CD4-positive, CD25-positive, alpha-beta regulatory T cell (primary cell): ENCODE measurements around the gene RYR3. TPM values are rescaled to one million over a fixed set of nuclear protein-coding genes. Genes with fewer than 3 reads are reported as not detected.

ENCODE experiments used
- ATAC-seq, 2 donors: fragments of 150-1000 bp; cut with Tn5 transposase; one replicate each; pipeline ENCODE4 v1.10.0; 2021; ENCODE audit warnings: low read depth in 2 of 2, moderate number of reproducible peaks in 2 of 2, moderate library complexity in 1 of 2
- DNase-seq, 3 donors: peaks; one replicate each; pipeline versions ENCODE4 v3.0.0 to v3.0.0-alpha.2; 2012 to 2022; ENCODE audit warnings: mixed read lengths in 1 of 3
- H3K27ac ChIP-seq: one replicate; pipeline ENCODE4 v1.7.0; 2013; ENCODE audit warnings: mild to moderate bottlenecking, low read length; ENCODE audit not compliant: insufficient read depth, poor library complexity, severe bottlenecking
- H3K27me3 ChIP-seq: one replicate; pipeline ENCODE4 v1.7.0; 2013; ENCODE audit warnings: low read length; ENCODE audit not compliant: control insufficient read depth, insufficient read depth
- H3K36me3 ChIP-seq: one replicate; pipeline ENCODE4 v1.7.0; 2013; ENCODE audit warnings: mild to moderate bottlenecking, low read length, moderate library complexity; ENCODE audit not compliant: control insufficient read depth, insufficient read depth
- H3K4me1 ChIP-seq: 2 replicates; pipeline ENCODE4 v1.7.0; 2013; ENCODE audit warnings: mild to moderate bottlenecking, low read length; ENCODE audit not compliant: insufficient read depth, control insufficient read depth, poor library complexity, severe bottlenecking
- H3K4me3 ChIP-seq: one replicate; pipeline ENCODE4 v1.7.0; 2013; ENCODE audit warnings: low read depth, mild to moderate bottlenecking, low read length, moderate library complexity
- H3K9me3 ChIP-seq, 2 experiments: 1 replicate in 1 of 2; 2 replicates in 1 of 2; pipeline ENCODE4 v1.7.0; 2013; ENCODE audit warnings: low read length in 2 of 2, mild to moderate bottlenecking in 1 of 2, moderate library complexity in 1 of 2; ENCODE audit not compliant: control insufficient read depth in 2 of 2
- H3K27ac Mint-ChIP-seq, 3 donors: one replicate each; pipeline ENCODE4 v1.8.0; 2020 to 2022; ENCODE audit warnings: mild to moderate bottlenecking in 3 of 3, mixed read lengths in 3 of 3, moderate library complexity in 2 of 3
- H3K27me3 Mint-ChIP-seq: one replicate; pipeline ENCODE4 v1.8.0; 2022; ENCODE audit warnings: mild to moderate bottlenecking, mixed read lengths
- H3K36me3 Mint-ChIP-seq: one replicate; pipeline ENCODE4 v1.8.0; 2020; ENCODE audit warnings: mixed read lengths
- H3K4me1 Mint-ChIP-seq, 4 donors: one replicate each; pipeline ENCODE4 v1.8.0; 2020 to 2022; ENCODE audit warnings: mixed read lengths in 4 of 4, mild to moderate bottlenecking in 1 of 4
- H3K4me3 Mint-ChIP-seq, 4 donors: one replicate each; pipeline ENCODE4 v1.8.0; 2020 to 2022; ENCODE audit warnings: mild to moderate bottlenecking in 4 of 4, mixed read lengths in 4 of 4, moderate library complexity in 3 of 4
- H3K9me3 Mint-ChIP-seq, 7 donors: one replicate each; pipeline ENCODE4 v1.8.0; 2020 to 2022; ENCODE audit warnings: mixed read lengths in 7 of 7, mild to moderate bottlenecking in 3 of 7, moderate library complexity in 2 of 7
- polyA plus RNA-seq, 4 donors: library from polyadenylated mRNA; unstranded; fragments of 300-500 nt; fragmentation: Illumina TruSeq; gene quantifications; one replicate each; pipeline ENCODE4 v1.2.3, GENCODE V29; 2021
- total RNA-seq: library from RNA; stranded (reverse); gene quantifications from one replicate; pipeline ENCODE4 v1.2.3, GENCODE V29; 2022

RYR3 gene
- total and polyA plus RNA-seq, 5 donors from 2014 or later = 0.05 to 0.19 (median 0.09) TPM; not detected in 1

GRCh38 chr15:33742306-33742705, 431.5 kb downstream of the RYR3 start:
- H3K27ac ChIP-seq = no peak overlapping the region
- ATAC-seq = no peak

DNA sequence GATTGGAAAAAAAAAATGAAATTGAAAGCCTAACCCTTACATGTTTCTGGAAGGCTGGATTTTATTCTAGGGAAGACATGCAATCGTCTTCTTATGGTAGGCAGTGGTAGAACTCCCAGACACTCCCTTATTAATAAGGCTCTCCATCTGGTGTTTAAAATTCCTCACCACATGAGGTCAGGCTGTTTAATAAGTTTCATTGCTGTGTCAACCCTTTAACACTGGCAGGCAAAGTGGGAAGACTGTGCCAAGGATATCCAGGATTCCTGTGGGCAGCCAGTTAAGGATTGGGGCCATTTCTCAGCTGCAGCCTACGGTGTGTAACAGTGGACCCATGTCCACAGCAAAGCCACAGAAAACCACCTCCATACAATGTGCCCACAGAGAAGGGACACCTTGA, 432.0 kb downstream of the RYR3 start:
- H3K4me3 Mint-ChIP-seq = no peak overlapping the region
- H3K4me1 Mint-ChIP-seq = peaks cover 0 to 6% (median under 1%) of the 10 kb centered on the region in 4 donors

More at GRCh38 chr15:33742306-33742705, 431.5 kb downstream of the RYR3 start:
- no peaks in the 10 kb centered on the region for H3K9me3 ChIP-seq
- H3K9me3 Mint-ChIP-seq = peaks cover 0 to 2% (median 0%) of the 10 kb centered on the region in 7 donors
- H3K4me1 ChIP-seq = no peaks in the 10 kb centered on the region
- no peaks in the 10 kb centered on the region for H3K27me3 ChIP-seq
- no peak overlapping the region for H3K4me3 Mint-ChIP-seq
- H3K4me1 Mint-ChIP-seq = peaks cover 0 to 6% (median 2%) of the 10 kb centered on the region in 4 donors
- peaks cover 5% of the 10 kb centered on the region for H3K27me3 Mint-ChIP-seq
- DNase-seq = no peak
- no peaks in the 10 kb centered on the region for H3K36me3 ChIP-seq
- no peaks in the 10 kb centered on the region for H3K36me3 Mint-ChIP-seq
- no peak overlapping the region for H3K4me3 ChIP-seq
- H3K27ac Mint-ChIP-seq = no peak overlapping the region

GRCh38 chr15:33746203-33746602, 435.4 kb downstream of the RYR3 start:
- Histone ChIP-seq H3K9me3 (no peaks in the 10 kb centered on the region), H3K27me3 (no peaks in the 10 kb centered on the region), H3K4me1 (no peaks in the 10 kb centered on the region), H3K27ac (no peak overlapping the region), H3K4me3 (no peak overlapping the region), H3K36me3 (no peaks in the 10 kb centered on the region)
- peaks cover 0 to 2% (median 0%) of the 10 kb centered on the region in 7 donors for H3K9me3 Mint-ChIP-seq
- no peak overlapping the region for H3K27ac Mint-ChIP-seq
- ATAC-seq (no peak), DNase-seq (no peak)
- H3K4me3 Mint-ChIP-seq = no peak overlapping the region
- H3K4me1 Mint-ChIP-seq = peaks cover 0 to 6% (median 0%) of the 10 kb centered on the region in 4 donors
- peaks cover 5% of the 10 kb centered on the region for H3K27me3 Mint-ChIP-seq
- no peaks in the 10 kb centered on the region for H3K36me3 Mint-ChIP-seq

More for the DNA sequence above, 432.0 kb downstream of the RYR3 start:
- Mint-ChIP-seq H3K36me3 (no peaks in the 10 kb centered on the region), H3K27ac (no peak overlapping the region), H3K27me3 (peaks cover 5% of the 10 kb centered on the region), H3K9me3 (peaks cover 0 to 2% (median 0%) of the 10 kb centered on the region in 7 donors)
- no peak for ATAC-seq
- H3K9me3 ChIP-seq = no peaks in the 10 kb centered on the region
- no peak overlapping the region for H3K27ac ChIP-seq
- no peak overlapping the region for H3K4me3 ChIP-seq
- no peak for DNase-seq
- no peaks in the 10 kb centered on the region for H3K27me3 ChIP-seq
- no peaks in the 10 kb centered on the region for H3K4me1 ChIP-seq
- H3K36me3 ChIP-seq = no peaks in the 10 kb centered on the region

- Histone ChIP-seq H3K4me1 (no peaks in the 10 kb centered on the region), H3K27me3 (no peaks in the 10 kb centered on the region), H3K4me3 (no peak overlapping the region), H3K9me3 (no peaks in the 10 kb centered on the region), H3K27ac (no peak overlapping the region), H3K36me3 (no peaks in the 10 kb centered on the region)
- H3K9me3 Mint-ChIP-seq = peaks cover 0 to 4% (median 0%) of the 10 kb centered on the region in 7 donors
- no peak overlapping the region for H3K27ac Mint-ChIP-seq
- H3K27me3 Mint-ChIP-seq = no peaks in the 10 kb centered on the region
- H3K4me3 Mint-ChIP-seq = no peak overlapping the region
- no peaks in the 10 kb centered on the region for H3K4me1 Mint-ChIP-seq
- no peak for DNase-seq
- no peak for ATAC-seq
- H3K36me3 Mint-ChIP-seq = no peaks in the 10 kb centered on the region
Measured at GRCh38 chr15:33753012-33753411, 442.2 kb downstream of the RYR3 start.

GRCh38 chr15:33754242-33754641, 443.5 kb downstream of the RYR3 start:
- Mint-ChIP-seq H3K4me1 (no peaks in the 10 kb centered on the region), H3K27ac (no peak overlapping the region), H3K27me3 (no peaks in the 10 kb centered on the region), H3K9me3 (peaks cover 0 to 4% (median 0%) of the 10 kb centered on the region in 7 donors), H3K36me3 (no peaks in the 10 kb centered on the region), H3K4me3 (no peak overlapping the region)
- Histone ChIP-seq H3K4me1 (no peaks in the 10 kb centered on the region), H3K9me3 (no peaks in the 10 kb centered on the region), H3K27ac (no peak overlapping the region), H3K36me3 (no peaks in the 10 kb centered on the region), H3K4me3 (no peak overlapping the region), H3K27me3 (no peaks in the 10 kb centered on the region)
- DNase-seq (no peak), ATAC-seq (no peak)

DNA sequence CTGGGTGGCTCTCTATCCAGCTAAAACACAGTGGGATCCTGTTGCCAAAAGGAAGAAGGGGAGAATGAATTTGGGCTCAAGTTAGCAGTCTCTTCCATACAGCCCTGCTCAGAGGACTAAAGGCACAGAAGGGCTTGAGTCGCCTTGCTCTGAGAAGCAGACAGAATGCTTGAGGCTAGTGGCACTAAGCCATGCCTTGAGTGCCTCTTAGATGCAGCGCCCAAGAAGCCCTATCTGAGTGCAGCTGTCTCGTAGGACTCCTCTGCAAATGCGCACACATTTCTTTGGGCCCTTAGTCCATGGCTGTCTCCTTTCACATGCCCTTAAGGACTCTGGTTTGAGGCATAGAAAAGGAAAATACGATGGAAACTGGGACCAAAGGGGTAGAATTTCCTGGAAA, 446.2 kb downstream of the RYR3 start:
- no peak overlapping the region for H3K27ac ChIP-seq
- no peaks in the 10 kb centered on the region for H3K36me3 Mint-ChIP-seq
- no peak for ATAC-seq
- H3K4me3 Mint-ChIP-seq = no peak overlapping the region
- no peaks in the 10 kb centered on the region for H3K36me3 ChIP-seq
- H3K4me1 Mint-ChIP-seq = no peaks in the 10 kb centered on the region
- no peaks in the 10 kb centered on the region for H3K27me3 ChIP-seq
- DNase-seq = no peak
- no peaks in the 10 kb centered on the region for H3K27me3 Mint-ChIP-seq
- H3K9me3 ChIP-seq = no peaks in the 10 kb centered on the region
- H3K27ac Mint-ChIP-seq = no peak overlapping the region
- no peaks in the 10 kb centered on the region for H3K4me1 ChIP-seq
- H3K9me3 Mint-ChIP-seq = peaks cover 0 to 2% (median 0%) of the 10 kb centered on the region in 7 donors
- no peak overlapping the region for H3K4me3 ChIP-seq

- H3K9me3 Mint-ChIP-seq = no peaks in the 10 kb centered on the region
- Histone ChIP-seq H3K27me3 (no peaks in the 10 kb centered on the region), H3K4me3 (no peak overlapping the region), H3K27ac (no peak overlapping the region), H3K4me1 (no peaks in the 10 kb centered on the region), H3K9me3 (no peaks in the 10 kb centered on the region), H3K36me3 (no peaks in the 10 kb centered on the region)
- no peaks in the 10 kb centered on the region for H3K27me3 Mint-ChIP-seq
- ATAC-seq (no peak), DNase-seq (no peak)
- no peaks in the 10 kb centered on the region for H3K4me1 Mint-ChIP-seq
- no peak overlapping the region for H3K27ac Mint-ChIP-seq
- H3K36me3 Mint-ChIP-seq = no peaks in the 10 kb centered on the region
- no peak overlapping the region for H3K4me3 Mint-ChIP-seq
Measured at GRCh38 chr15:33757516-33758232, 446.9 kb downstream of the RYR3 start.

DNA sequence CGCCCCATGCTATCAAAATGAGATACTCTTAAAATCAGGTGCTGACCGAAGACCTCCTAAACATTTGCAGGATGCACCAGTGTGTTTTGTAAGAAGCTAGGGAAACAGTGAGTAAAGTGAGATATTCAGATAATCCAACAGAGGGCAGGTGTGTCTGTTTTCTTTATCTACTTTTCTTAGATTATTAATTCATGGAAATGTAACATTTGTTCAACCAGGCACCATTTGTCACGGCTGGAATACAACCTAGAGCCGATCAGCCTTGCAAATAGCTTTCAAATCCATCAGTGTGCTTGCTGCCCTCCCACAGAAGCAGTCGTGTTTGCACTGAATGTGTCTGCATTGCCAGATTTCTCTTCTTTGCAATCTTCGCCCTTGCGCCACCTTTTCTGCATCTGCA, 455.6 kb downstream of the RYR3 start:
- Mint-ChIP-seq H3K36me3 (no peaks in the 10 kb centered on the region), H3K27me3 (no peaks in the 10 kb centered on the region), H3K9me3 (peaks cover 0 to 3% (median 0%) of the 10 kb centered on the region in 7 donors), H3K27ac (no peak overlapping the region), H3K4me3 (no peak overlapping the region), H3K4me1 (no peaks in the 10 kb centered on the region)
- DNase-seq = no peak
- Histone ChIP-seq H3K27ac (no peak overlapping the region), H3K36me3 (no peaks in the 10 kb centered on the region), H3K4me1 (no peaks in the 10 kb centered on the region), H3K27me3 (no peaks in the 10 kb centered on the region), H3K9me3 (no peaks in the 10 kb centered on the region), H3K4me3 (no peak overlapping the region)
- ATAC-seq = no peak
